Fibroblast of gingiva (primary cell): Measurements from ENCODE around the gene CATSPERE.
"Not testable (repeated sequence)": the region's sequence is repeated elsewhere in the genome, so short reads cannot be mapped to it uniquely, and the experiment has no call there.

Source experiments
- DNase-seq: peaks from one replicate; pipeline ENCODE4 v3.0.0-alpha.2; 2011; ENCODE audit warnings: low read depth

CATSPERE gene

DNA sequence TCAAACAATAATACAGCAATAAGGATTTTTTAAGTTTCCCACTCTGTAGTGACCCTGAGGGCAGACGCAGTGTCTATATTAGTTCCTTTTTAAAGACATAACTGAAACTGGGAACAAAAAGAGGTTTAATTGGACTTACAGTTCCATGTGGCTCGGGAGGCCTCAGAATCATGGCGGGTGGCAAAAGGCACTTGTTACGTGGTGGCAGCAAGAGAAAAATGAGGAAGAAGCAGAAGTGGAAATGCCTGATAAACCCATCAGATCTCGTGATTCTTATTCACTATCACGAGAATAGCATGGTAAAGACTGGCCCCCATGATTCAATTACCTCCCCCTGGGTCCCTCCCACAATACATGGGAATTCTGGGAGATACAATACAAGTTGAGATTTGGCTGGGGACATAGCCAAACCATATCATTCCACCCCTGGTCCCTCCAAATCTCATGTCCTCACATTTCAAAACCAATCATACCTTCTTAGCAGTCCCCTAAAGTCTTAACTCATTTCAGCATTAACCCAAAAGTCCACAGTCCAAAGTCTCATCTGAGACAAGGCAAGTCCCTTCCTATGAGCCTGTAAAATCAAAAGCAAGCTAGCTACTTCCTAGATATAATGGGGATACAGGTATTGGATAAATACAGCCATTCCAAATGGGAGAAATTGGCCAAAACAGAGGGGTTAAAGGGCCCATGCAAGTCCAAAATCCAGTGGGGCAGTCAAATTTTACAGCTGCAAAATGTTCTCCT is 205.8 kb downstream of the CATSPERE start:
- not testable (repeated sequence) for DNase-seq

DNA sequence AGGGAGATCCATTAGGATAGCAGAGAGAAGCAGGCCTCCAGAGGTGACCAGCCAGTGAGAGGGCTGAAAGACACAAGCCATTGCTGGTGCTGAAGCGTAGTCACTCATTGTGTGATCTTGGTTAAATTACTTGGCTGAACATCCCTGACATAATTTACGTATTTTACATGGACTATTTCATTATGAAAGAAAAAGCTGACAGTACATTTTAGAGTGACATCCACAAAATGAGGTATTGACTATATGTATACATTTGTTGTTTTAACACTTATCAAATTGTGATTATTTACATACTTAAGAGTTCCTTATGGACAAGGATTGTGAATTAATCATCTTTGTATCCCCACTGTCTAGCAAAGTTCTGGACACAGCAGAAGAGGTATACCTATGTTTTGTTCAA is 206.7 kb downstream of the CATSPERE start:
- DNase-seq, result no peak

DNA sequence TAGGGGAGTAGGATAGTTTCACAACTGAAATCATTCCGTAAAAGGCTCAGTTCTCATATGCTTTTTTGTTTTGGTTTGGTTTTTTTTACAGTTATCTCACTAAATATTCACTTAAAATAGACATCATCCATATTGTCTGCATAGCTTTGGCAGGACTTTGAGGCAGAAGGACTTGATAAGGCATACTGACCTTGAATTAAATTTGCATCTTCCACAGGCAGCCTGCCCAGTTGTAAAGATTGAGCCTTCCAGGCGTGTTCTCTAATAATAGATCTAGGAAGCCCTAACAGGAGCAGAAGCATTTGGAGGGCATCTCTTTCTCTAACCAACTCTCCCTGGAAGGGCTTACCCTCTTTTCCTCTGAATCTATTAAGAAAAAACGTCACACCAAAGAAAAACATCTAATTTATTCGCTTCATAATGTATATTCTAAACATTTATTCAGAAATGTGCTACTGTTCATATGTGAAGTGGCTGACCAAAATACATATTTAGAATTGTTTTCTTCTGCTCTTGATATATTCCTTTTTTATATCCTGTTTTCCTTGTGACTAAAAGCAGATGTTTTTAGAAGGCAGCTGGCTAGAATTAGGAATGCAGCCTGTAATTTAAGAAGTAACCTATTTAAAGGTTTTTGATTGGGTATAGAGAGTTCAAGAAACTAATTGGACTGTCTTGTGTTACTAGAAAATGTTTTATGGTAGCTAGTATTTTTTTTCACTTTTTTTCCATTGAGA is 212.0 kb downstream of the CATSPERE start:
- DNase-seq, result peak; percentile 73

DNA sequence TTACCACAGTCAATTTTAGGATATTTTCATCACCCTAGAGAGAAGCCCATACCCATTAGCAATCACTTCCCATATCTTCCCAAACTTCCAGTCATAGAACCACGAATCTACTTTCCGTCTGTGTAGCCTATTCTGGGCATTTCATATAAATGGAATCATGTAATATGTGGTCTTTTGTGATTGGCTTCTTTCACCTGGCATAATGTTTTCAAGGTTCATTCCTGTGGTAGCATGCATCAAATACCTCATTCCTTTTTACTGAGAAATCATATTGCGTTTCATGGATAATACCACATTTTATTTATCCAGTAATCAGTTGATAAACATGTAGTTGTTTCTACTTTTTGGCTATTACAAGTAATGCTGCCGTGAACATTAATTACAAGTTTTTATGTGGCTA is 213.4 kb downstream of the CATSPERE start:
- peak; percentile 4 for DNase-seq

DNA sequence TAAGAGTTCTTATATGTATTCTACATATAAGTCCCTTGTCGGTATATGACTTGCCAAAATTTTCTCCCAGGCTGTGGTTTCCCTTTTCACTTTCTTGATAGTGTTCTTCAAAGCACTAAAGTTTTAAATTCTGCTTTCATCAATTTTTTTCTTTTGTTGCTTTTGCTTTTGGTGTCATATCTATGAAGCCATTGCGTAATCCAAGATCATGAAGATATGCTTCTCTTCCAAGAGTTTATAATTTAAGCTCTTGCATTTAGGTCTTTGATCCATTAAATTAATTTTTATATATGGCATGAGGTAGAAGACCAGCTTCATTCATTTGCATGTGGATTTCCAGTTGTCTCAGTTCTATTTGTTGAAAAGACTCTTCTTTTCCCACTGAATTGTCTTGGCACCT is 214.1 kb downstream of the CATSPERE start:
- DNase-seq, result no peak

DNA sequence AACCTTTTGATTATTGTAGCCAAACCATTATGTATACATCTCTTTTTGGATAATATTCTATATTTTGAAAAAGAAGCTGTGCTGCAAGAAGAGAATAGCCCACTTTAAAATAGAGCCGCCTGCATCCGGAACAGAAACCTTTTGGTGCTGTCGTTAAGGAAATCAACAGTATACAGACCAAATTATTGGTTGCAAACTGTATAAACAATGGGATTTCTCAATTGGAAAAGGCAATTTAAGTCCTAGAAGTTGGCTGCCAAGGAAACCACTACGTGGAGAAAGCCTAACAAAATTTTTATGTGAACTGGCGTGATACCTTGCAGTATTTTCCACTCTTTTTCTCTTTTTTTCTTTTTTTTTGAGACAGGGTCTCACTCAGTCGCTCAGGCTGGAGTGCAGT is 217.6 kb downstream of the CATSPERE start:
- DNase-seq, result peak; percentile 70

DNA sequence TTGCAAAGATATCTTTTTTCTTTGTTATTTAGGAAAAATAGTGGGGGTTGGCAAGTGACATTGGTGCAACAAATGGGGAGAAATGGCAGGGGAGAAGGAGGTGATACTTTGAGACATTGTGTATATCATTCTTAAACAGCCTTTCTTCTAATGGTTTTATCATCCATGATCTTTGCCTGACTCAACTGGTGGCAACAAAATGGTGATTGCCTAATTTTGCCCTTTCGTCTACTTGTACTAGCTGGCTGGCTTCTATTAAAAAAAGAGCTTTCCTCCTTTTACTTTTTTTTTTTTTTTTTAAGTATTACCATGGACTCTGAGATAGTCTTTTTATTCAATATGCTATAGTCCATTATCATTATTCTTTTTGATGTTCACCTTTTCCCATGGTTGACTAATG is 219.6 kb downstream of the CATSPERE start:
- DNase-seq, result peak; percentile 46

DNA sequence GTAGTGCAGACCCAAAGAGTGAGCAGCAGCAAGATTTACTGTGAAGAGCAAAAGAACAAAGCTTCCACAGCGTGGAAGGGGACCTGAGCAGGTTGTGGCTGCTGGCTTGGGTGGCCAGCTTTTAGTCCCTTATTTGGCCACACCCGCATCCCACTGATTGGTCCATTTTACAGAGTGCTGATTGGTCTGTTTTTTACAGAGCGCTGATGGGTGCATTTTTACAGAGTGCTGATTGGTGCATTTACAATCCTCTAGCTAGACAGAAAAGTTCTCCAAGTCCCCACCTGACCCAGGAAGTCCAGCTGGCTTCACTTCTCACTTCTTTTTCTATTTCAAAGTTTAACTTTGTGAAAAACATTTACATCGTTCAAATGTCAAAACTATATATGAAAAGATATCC is 221.0 kb downstream of the CATSPERE start:
- not testable (repeated sequence) for DNase-seq
